GM12891 (cell line): ENCODE results near the gene CD74.

Experiments
- PAX5 ChIP-seq: IDR thresholded peaks from 2 replicates; pipeline ENCODE4 v1.6.1; 2011; ENCODE audit warnings: low read length, moderate library complexity, mild to moderate bottlenecking; ENCODE audit not compliant: insufficient read depth, severe bottlenecking
- POLR2A ChIP-seq: IDR thresholded peaks from 2 replicates; pipeline ENCODE4 v1.6.1; 2011; ENCODE audit warnings: low read depth, low read length, control low read depth
- POLR2AphosphoS5 ChIP-seq: IDR thresholded peaks from 2 replicates; pipeline ENCODE4 v1.6.1; 2011; ENCODE audit warnings: low read depth, low read length, control low read depth
- SPI1 ChIP-seq: IDR thresholded peaks from 2 replicates; pipeline ENCODE4 v1.6.1; 2011; ENCODE audit warnings: low read depth, low read length, control low read depth
- TAF1 ChIP-seq: IDR thresholded peaks from 2 replicates; pipeline ENCODE4 v1.6.1; 2011; ENCODE audit warnings: low read depth, low read length, control low read depth

- TF ChIP-seq POLR2AphosphoS5 = peak; percentile 98
- TF ChIP-seq POLR2A = peak; percentile 95
- peak; percentile 97 for TF ChIP-seq TAF1
- no peak for TF ChIP-seq PAX5
- peak; percentile 33 for TF ChIP-seq SPI1
Measured at GRCh38 chr5:150449517-150450339, 37.0 kb upstream of the CD74 start, which contains the start of gene RPS14.
